ENCODE measurements around the gene SNU13. TPM values are rescaled to one million over a fixed set of nuclear protein-coding genes. Genes with fewer than 3 reads are reported as not detected.
"Not testable (repeated sequence)": the region's sequence is repeated elsewhere in the genome, so short reads cannot be mapped to it uniquely, and the experiment has no call there.

SNU13 gene
- total RNA-seq, 1 donor from 2014 or later, result 345 TPM

DNA sequence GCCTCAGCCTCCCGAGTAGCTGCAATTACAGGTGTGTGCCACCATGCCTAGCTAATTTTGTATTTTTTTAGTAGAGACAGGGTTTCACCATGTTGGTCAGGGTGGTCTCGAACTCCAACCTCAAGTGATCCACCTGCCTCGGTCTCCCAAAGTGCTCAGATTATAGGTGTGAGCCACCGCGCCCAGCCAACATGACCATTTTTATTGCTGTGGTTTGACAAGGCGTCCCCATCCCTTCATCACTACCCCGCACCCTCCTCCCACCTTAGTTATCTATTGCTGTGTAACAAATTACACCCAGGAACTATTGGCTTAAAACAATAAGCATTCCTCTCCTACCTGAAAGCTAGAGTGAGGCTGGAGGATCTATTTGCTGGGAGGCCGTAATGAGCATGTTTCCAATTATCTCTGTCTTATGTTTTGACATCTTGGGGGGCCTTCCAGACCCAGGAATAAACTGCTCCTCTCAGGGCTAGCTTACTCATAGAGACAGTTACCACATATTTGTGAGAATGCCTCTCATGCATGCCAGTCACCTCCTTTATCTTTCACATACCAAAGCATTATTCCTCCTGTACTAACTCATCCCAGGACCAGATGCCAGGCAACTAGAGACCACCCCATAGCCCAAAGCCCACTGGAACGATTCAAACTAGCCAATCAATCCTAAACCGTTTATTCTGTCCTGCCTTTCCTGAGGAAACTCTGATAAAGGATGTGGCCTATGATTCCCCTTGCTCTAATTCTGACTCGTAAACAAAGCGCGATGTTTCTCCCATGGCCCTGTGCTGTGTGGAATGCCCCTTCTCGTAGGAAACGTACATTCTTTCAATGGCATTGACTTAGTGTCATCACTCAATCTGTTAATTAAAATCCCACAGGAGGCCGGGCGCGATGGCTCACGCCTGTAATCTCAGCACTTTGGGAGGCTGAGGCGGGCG is 19.4 kb downstream of the SNU13 start:
- no peak overlapping the region for H3K4me3 Mint-ChIP-seq
- H3K27ac Mint-ChIP-seq, result no peak overlapping the region

DNA sequence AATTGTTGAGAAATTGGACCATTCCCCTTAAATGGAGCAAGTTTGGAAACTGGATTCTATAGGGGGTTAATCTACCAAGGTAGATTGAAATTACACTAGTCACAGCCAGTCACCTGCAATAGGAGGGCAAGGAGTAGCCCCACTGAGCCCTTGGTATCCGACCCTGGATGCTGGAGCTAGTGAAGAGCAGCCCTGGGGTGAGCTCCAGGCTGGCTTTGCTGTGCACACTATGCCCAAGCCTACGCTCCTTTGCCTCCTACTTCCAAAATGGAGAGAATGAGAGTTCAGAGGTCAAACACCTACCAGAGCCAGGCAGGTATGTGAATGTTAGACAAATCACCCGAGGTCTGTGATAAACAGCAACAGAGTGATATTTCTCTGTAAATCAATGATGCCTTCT is 23.7 kb downstream of the SNU13 start:
- intact Hi-C loops (cut with micrococcal nuclease), result loop anchor here (5.0 kb wide), 1 partner anchor 218 kb away; the partner anchor contains the start of gene TOB2
- Mint-ChIP-seq H3K9me3 (no peaks in the 10 kb centered on the region), H3K36me3 (ENCODE audit: low read depth) (peaks cover 40% of the 10 kb centered on the region)

More for the DNA sequence above, 19.4 kb downstream of the SNU13 start:
- H3K4me1 Mint-ChIP-seq, result peaks cover 12% of the 10 kb centered on the region
- intact Hi-C loops (cut with micrococcal nuclease), result loop anchor here (5.0 kb wide), 1 partner anchor 222 kb away; the partner anchor contains the start of gene TOB2
- no peak for DNase-seq
- H3K36me3 Mint-ChIP-seq (ENCODE audit: low read depth), result peaks cover 34% of the 10 kb centered on the region
- no peaks in the 10 kb centered on the region for H3K27me3 Mint-ChIP-seq
- H3K9me3 Mint-ChIP-seq, result no peaks in the 10 kb centered on the region

DNA sequence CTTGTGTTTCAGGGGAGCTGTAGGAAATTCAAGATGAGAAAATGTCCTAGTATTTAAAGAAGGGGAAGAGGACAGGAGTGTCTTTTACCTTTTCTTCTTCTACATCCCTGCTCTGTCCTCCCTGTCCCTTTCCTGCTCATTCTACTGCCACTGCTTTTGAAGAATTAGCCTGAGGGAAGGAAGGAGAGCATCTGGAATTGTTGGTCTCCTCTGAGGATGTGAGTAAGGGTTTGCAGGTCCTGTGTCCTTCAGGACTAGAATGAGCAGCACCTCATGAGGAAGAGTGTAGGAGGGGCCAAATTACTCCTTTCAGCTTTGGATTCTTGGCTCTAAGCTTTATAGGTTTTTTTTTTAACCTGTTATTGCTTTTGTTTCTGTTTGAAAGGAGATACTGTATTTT is 24.2 kb downstream of the SNU13 start:
- H3K9me3 Mint-ChIP-seq, result no peaks in the 10 kb centered on the region
- DNase-seq, result no peak
- peaks cover 8% of the 10 kb centered on the region for H3K4me1 Mint-ChIP-seq
- intact Hi-C loops (cut with micrococcal nuclease), result no loop called here
- H3K27me3 Mint-ChIP-seq, result no peaks in the 10 kb centered on the region
- H3K4me3 Mint-ChIP-seq, result no peak overlapping the region
- peaks cover 40% of the 10 kb centered on the region for H3K36me3 Mint-ChIP-seq (ENCODE audit: low read depth)
- no peak overlapping the region for H3K27ac Mint-ChIP-seq

More for the DNA sequence above, 23.7 kb downstream of the SNU13 start:
- H3K27ac Mint-ChIP-seq, result peak overlapping the region; percentile 22
- no peaks in the 10 kb centered on the region for H3K27me3 Mint-ChIP-seq
- H3K4me3 Mint-ChIP-seq, result no peak overlapping the region
- peaks cover 9% of the 10 kb centered on the region for H3K4me1 Mint-ChIP-seq
- no peak for DNase-seq

DNA sequence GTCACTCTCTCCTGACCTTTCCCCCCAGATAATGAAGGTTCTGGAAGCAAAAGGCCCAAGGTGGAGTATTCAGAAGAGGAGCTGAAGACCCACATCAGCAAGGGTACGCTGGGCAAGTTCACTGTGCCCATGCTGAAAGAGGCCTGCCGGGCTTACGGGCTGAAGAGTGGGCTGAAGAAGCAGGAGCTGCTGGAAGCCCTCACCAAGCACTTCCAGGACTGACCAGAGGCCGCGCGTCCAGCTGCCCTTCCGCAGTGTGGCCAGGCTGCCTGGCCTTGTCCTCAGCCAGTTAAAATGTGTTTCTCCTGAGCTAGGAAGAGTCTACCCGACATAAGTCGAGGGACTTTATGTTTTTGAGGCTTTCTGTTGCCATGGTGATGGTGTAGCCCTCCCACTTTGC is 25.1 kb downstream of the SNU13 start:
- DNase-seq, result not testable (repeated sequence)

DNA sequence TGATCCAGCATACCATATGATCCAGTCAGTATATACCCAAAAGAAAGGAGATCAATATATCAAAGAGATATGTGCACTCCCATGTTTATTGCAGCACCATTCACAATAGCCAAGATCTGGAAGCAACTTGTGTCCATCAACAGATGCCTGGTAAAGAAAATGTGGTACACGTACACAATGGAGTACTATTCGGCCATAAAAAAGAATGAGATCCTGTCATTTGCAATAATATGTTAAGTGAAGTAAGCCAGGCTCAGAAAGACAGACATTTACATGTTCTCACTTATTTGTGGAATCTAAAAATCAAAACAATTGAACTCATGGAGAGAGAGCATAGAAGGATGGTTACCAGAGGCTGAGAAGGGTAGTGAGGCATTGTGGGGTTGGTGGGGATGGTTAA is 27.0 kb downstream of the SNU13 start:
- no peak overlapping the region for H3K4me3 Mint-ChIP-seq
- intact Hi-C loops (cut with micrococcal nuclease), result no loop called here
- H3K9me3 Mint-ChIP-seq, result no peaks in the 10 kb centered on the region
- no peak overlapping the region for H3K27ac Mint-ChIP-seq
- DNase-seq, result no peak
- H3K36me3 Mint-ChIP-seq (ENCODE audit: low read depth), result peaks cover 53% of the 10 kb centered on the region
- H3K4me1 Mint-ChIP-seq, result peaks cover 1% of the 10 kb centered on the region
- no peaks in the 10 kb centered on the region for H3K27me3 Mint-ChIP-seq

More for the DNA sequence above, 25.1 kb downstream of the SNU13 start:
- intact Hi-C loops (cut with micrococcal nuclease); H3K9me3 Mint-ChIP-seq; H3K27ac Mint-ChIP-seq; H3K4me3 Mint-ChIP-seq; H3K4me1 Mint-ChIP-seq; H3K27me3 Mint-ChIP-seq: not testable (repeated sequence)
- peaks cover 38% of the 10 kb centered on the region for H3K36me3 Mint-ChIP-seq (ENCODE audit: low read depth)

DNA sequence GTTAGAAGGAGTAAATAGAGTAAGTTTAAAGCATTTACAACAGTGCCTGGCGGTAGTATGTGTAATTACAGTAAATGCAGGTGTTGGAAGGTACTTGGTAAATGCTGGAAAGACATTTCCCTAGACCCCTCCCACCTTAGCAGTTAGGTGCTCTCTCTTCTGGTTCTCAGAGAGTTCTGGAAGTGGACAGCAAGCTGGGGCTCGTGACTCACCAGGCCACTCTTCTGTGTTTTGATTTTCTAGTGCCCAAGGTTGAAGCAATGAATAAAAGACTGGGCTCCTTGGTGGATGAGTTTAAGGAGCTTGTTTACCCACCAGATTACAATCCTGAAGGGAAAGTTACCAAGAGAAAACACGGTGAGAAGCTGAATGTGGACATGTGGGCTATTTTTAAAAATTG is 27.6 kb downstream of the SNU13 start:
- Mint-ChIP-seq H3K36me3 (ENCODE audit: low read depth) (peaks cover 55% of the 10 kb centered on the region), H3K4me3 (no peak overlapping the region), H3K4me1 (no peaks in the 10 kb centered on the region), H3K27ac (no peak overlapping the region), H3K27me3 (no peaks in the 10 kb centered on the region), H3K9me3 (no peaks in the 10 kb centered on the region)
- intact Hi-C loops (cut with micrococcal nuclease), result no loop called here
- no peak for DNase-seq

DNA sequence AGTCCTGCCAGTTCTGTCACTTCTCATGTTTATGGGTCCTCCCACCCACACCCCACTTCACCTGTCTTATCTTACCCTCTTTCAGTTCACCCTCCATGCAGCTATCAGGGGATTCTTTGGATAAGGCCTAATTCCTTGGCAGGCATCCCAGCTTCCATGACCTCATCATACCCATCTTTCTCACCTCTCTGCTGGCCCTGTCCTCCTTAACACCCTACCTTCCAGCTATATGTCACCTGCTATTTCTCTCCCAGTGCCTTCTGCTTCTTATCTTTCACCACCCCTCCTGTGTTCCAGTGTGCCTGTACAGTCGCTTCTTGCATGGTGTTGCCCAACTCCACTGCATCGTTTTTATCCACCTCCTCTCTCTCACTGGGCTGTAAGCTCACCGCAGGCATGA is 28.3 kb downstream of the SNU13 start:
- no peaks in the 10 kb centered on the region for H3K27me3 Mint-ChIP-seq
- H3K4me3 Mint-ChIP-seq, result no peak overlapping the region
- H3K4me1 Mint-ChIP-seq, result no peaks in the 10 kb centered on the region
- H3K9me3 Mint-ChIP-seq, result no peaks in the 10 kb centered on the region
- H3K27ac Mint-ChIP-seq, result no peak overlapping the region
- intact Hi-C loops (cut with micrococcal nuclease), result no loop called here
- no peak for DNase-seq
- peaks cover 56% of the 10 kb centered on the region for H3K36me3 Mint-ChIP-seq (ENCODE audit: low read depth)

DNA sequence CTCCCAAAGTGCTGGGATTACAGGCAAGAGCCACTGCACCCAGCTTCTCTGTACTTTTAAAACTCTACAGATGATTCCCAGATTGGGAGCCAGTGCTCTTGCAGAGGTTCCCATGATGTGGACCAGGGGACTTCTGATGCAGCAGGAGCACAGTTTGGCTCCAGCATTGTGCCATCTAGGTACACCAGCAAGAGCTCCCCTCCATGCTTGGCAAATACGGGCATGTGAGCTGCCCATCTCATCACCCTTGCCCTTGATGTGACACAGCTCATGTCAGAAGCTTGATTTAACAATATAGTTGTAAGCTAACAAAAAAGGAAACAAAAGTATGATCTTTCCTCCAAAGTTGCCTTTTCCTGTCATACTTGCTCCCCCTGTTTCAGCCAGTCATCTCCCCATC is 28.7 kb downstream of the SNU13 start:
- no peaks in the 10 kb centered on the region for H3K9me3 Mint-ChIP-seq
- no peak for DNase-seq
- no peak overlapping the region for H3K27ac Mint-ChIP-seq
- no peaks in the 10 kb centered on the region for H3K27me3 Mint-ChIP-seq
- H3K4me3 Mint-ChIP-seq, result no peak overlapping the region
- intact Hi-C loops (cut with micrococcal nuclease), result no loop called here
- H3K36me3 Mint-ChIP-seq (ENCODE audit: low read depth), result peaks cover 57% of the 10 kb centered on the region
- H3K4me1 Mint-ChIP-seq, result no peaks in the 10 kb centered on the region

DNA sequence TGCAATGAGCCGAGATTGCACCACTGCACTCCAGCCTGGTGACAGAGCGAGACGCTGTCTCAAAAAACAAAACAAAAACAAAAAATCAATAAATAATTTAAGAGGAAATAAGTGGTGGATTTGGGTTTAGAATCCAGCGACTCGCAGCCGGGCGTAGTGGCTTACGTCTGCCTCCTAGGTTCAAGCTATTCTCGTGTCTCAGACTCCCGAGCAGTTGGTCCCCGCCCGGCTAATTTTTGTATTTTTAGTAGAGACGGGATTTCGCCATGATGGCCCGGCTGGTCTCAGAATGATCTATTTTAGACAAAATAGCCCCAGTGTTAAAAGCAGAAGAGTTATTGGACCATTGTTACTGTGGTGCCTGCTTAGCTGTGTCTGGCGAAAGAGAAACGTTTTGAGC is 29.8 kb downstream of the SNU13 start:
- intact Hi-C loops (cut with micrococcal nuclease), result no loop called here
- H3K4me1 Mint-ChIP-seq, result peaks cover 4% of the 10 kb centered on the region
- peaks cover 62% of the 10 kb centered on the region for H3K36me3 Mint-ChIP-seq (ENCODE audit: low read depth)

DNA sequence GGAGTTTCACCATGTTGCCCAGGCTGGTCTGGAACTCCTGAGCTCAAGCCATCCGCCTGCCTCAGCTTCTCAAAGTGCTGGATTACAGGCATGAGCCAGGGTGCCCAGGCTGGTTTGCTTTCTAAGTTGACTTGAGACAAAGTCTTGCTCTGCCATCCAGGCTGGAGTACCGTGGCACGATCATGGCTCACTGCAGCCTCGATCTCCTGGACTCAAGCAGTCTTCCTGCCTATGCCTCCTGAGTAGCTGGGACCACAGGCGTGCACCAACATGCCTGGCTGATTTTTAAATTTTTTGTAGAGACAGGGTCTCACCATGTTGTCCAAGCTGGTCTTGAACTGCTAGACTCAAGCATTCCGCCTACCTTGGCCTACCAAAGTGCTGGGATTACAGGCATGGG is 31.0 kb downstream of the SNU13 start:
- no peaks in the 10 kb centered on the region for H3K9me3 Mint-ChIP-seq
- H3K27me3 Mint-ChIP-seq, result no peaks in the 10 kb centered on the region
- peaks cover 65% of the 10 kb centered on the region for H3K36me3 Mint-ChIP-seq (ENCODE audit: low read depth)

More for the DNA sequence above, 29.8 kb downstream of the SNU13 start:
- no peak for DNase-seq
- Mint-ChIP-seq H3K9me3 (no peaks in the 10 kb centered on the region), H3K27me3 (no peaks in the 10 kb centered on the region), H3K27ac (no peak overlapping the region), H3K4me3 (no peak overlapping the region)

DNA sequence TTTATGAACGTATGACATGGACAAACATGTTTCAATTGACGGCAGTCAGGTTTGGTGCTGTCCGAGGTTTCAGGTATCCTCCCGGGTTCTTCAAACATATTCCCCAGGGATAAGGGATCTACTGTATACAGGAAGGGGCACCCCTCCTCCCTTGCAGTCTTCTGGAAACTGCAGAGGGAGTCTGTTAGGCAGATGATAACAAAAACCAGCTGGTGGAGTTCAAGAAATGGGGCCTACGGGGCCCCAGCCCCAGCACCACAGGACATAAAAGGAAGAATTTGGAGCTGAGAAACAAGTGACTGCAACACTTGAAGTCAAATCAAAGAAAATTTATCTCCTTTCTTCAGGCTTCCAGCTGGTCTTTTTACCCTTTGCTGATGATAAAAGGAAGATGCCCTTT is 32.1 kb downstream of the SNU13 start:
- intact Hi-C loops (cut with micrococcal nuclease), result no loop called here
- Mint-ChIP-seq H3K4me3 (no peak overlapping the region), H3K27me3 (no peaks in the 10 kb centered on the region), H3K9me3 (no peaks in the 10 kb centered on the region), H3K4me1 (peaks cover 4% of the 10 kb centered on the region), H3K36me3 (ENCODE audit: low read depth) (peaks cover 70% of the 10 kb centered on the region), H3K27ac (no peak overlapping the region)
- DNase-seq, result no peak

More for the DNA sequence above, 31.0 kb downstream of the SNU13 start:
- Mint-ChIP-seq H3K27ac (no peak overlapping the region), H3K4me3 (no peak overlapping the region), H3K4me1 (peaks cover 4% of the 10 kb centered on the region)
- no peak for DNase-seq
- intact Hi-C loops (cut with micrococcal nuclease), result no loop called here

DNA sequence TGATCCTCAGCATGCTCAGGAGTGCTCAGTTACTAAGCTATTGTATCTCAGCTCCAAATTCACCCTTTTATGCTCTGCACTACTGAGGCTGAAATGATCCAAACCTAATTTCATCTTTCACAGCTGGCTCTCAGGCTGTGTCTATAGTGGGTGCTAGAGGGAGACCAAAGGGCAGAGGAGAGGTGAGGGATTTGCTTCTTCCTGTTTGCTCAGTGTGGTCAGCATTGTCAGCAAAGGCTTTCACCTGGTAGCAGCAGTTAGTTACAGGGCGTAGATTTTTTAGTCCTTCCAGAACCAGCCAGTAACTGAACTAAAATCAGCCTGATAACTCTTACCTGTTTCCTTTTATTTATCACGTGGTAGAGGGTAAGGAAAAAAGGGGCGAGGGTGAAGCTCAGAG is 34.3 kb downstream of the SNU13 start:
- H3K27ac Mint-ChIP-seq, result no peak overlapping the region
- DNase-seq, result no peak
- peaks cover 68% of the 10 kb centered on the region for H3K36me3 Mint-ChIP-seq (ENCODE audit: low read depth)
- no peaks in the 10 kb centered on the region for H3K9me3 Mint-ChIP-seq
- H3K4me1 Mint-ChIP-seq, result peaks cover 4% of the 10 kb centered on the region
- no peaks in the 10 kb centered on the region for H3K27me3 Mint-ChIP-seq
- H3K4me3 Mint-ChIP-seq, result no peak overlapping the region
- intact Hi-C loops (cut with micrococcal nuclease), result no loop called here

DNA sequence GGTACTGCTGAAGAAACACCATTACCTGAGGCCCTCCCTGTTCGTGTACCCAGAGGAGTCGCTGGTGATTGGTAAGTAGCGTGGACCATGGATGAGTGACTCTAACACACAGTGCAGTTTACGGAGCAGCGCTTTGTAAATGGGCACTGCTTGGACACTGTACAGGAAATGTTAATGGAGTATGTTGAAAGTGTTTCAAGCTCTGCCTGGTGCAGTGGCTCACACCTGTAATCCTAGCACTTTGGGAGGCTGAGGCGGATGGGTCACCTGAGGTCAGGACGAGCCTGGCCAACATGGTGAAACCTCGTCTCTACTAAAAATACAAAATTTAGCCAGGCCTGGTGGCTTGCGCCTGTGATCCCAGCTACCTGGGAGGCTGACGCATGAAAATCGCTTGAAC is 37.8 kb downstream of the SNU13 start:
- H3K4me1 Mint-ChIP-seq, result peaks cover 9% of the 10 kb centered on the region
- H3K9me3 Mint-ChIP-seq, result no peaks in the 10 kb centered on the region
- no peak overlapping the region for H3K27ac Mint-ChIP-seq
- no peak for DNase-seq
- intact Hi-C loops (cut with micrococcal nuclease), result no loop called here
- no peaks in the 10 kb centered on the region for H3K27me3 Mint-ChIP-seq
- H3K4me3 Mint-ChIP-seq, result no peak overlapping the region
- H3K36me3 Mint-ChIP-seq (ENCODE audit: low read depth), result peaks cover 65% of the 10 kb centered on the region

DNA sequence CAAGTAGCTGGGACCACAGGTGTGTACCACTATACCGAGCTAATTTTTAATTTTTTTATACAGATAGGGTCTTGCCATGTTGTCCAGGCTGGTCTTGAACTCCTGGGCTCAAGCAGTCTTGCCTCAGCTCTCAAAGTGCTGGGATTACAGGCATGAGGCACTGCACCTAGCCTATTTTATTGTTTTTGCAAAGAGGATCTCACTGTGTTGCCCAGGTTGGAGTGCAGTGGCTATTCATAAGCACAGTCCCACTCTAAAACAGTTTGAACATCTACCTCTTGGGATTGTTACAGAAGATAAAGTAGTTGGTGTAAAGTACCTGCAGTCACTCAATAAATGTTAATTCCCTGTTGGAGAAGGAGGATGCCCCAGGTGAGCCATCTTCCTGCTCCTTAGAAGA is 38.4 kb downstream of the SNU13 start:
- Mint-ChIP-seq H3K4me3 (no peak overlapping the region), H3K27ac (no peak overlapping the region), H3K27me3 (no peaks in the 10 kb centered on the region), H3K9me3 (no peaks in the 10 kb centered on the region), H3K4me1 (peaks cover 9% of the 10 kb centered on the region), H3K36me3 (ENCODE audit: low read depth) (peaks cover 62% of the 10 kb centered on the region)
- intact Hi-C loops (cut with micrococcal nuclease), result no loop called here
- no peak for DNase-seq
